ENCODE results near the gene GUCA1A.

Gene GUCA1A

DNA sequence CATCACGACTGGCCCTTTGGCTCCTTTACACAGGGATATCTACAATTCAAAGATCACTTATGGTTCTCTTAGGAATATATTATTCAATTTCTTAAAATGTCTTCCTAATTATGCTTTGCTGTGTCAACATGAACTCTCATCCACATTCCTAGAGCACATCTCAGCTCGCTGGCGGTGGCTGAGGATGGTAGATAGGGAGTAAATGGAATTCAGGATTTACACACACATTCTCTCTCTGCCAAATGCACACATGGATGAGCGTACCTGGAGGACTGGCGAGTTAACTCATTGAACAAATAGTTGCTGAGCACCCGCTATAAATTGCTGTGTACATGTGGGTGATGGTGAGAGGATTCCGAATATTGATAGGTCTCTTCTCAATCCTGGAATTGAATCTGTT lies 49.3 kb downstream of the GUCA1A start:
- TF ChIP-seq, protein P1, sequence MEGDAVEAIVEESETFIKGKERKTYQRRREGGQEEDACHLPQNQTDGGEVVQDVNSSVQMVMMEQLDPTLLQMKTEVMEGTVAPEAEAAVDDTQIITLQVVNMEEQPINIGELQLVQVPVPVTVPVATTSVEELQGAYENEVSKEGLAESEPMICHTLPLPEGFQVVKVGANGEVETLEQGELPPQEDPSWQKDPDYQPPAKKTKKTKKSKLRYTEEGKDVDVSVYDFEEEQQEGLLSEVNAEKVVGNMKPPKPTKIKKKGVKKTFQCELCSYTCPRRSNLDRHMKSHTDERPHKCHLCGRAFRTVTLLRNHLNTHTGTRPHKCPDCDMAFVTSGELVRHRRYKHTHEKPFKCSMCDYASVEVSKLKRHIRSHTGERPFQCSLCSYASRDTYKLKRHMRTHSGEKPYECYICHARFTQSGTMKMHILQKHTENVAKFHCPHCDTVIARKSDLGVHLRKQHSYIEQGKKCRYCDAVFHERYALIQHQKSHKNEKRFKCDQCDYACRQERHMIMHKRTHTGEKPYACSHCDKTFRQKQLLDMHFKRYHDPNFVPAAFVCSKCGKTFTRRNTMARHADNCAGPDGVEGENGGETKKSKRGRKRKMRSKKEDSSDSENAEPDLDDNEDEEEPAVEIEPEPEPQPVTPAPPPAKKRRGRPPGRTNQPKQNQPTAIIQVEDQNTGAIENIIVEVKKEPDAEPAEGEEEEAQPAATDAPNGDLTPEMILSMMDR (conservative IDR thresholded peaks at IDR 0.05; ENCODE audit: low read length), result no peak
- TF ChIP-seq EZH2phosphoT487 (IDR thresholded peaks at IDR 0.05; ENCODE audit: borderline replicate concordance), result no peak
- Histone ChIP-seq H4K20me1 (ENCODE audit: insufficient read depth, low read length, poor library complexity, severe bottlenecking) (no peaks in the 10 kb centered on the region), H2AFZ (ENCODE audit: low read length) (no peak overlapping the region), H3K4me1 (ENCODE audit: insufficient read depth, low read length, poor library complexity, severe bottlenecking) (no peaks in the 10 kb centered on the region), H3K9me3 (ENCODE audit: insufficient read depth, low read depth, low read length) (no peaks in the 10 kb centered on the region), H3K36me3 (ENCODE audit: insufficient read depth, low read length) (peaks cover 3% of the 10 kb centered on the region; the same call in 1 of the 2 replicates), H3K4me3 (ENCODE audit: low read length, poor library complexity, severe bottlenecking) (no peak overlapping the region), H3K9me2 (replicated peaks; ENCODE audit: low read depth, low read length) (no peaks in the 10 kb centered on the region), H3K9ac (ENCODE audit: low read depth, low read length, poor library complexity, severe bottlenecking) (no peak overlapping the region), H3K4me2 (ENCODE audit: low read depth, low read length, poor library complexity, severe bottlenecking) (no peak overlapping the region), H3K27me3 (ENCODE audit: insufficient read depth, low read length, poor library complexity, severe bottlenecking) (no peaks in the 10 kb centered on the region), H3F3A (ENCODE audit: low read depth) (no peaks in the 10 kb centered on the region), H3K79me2 (ENCODE audit: insufficient read depth, low read length) (peaks cover 1% of the 10 kb centered on the region)

DNA sequence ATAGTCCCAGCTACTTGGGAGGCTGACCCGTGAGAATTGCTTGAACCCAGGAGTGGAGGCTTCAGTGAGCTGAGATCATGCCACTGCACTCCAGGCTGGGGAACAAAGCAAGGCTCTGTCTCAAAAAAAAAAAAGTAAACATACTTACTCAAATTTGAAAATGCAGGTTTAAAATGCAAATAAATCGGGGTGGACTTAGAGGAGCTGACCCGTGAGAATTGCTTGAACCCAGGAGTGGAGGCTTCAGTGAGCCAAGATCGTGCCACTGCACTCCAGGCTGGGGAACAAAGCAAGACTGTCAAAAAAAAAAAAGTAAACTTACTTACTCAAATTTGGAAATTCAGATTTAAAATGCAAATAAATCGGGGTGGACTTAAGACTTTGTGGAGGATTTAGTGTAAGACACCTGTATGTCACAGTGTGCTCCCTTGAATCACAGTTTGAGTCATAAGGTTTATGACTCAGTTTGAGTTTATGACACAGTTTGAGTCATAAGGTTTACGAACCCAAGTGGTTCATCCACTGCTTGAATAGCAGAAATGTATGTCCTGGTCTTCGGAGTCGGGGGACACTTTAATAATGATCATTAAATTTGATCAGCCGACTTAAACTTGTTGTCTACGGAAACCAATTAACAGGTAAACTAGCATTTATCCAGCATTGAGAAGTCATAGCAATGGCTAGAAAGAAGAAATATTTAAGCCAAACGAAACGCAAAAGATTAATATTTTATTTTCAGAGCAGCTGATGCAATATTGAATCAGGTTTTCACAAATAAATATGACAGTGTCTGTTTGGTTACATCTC lies 51.3 kb downstream of the GUCA1A start:
- Histone ChIP-seq H3K4me2 (ENCODE audit: low read depth, low read length, poor library complexity, severe bottlenecking) (no peak overlapping the region), H2AFZ (ENCODE audit: low read length) (no peak overlapping the region), H3K9ac (ENCODE audit: low read depth, low read length, poor library complexity, severe bottlenecking) (no peak overlapping the region), H3K36me3 (ENCODE audit: insufficient read depth, low read length) (peaks cover 9% of the 10 kb centered on the region; the same call in 1 of the 2 replicates), H3K4me1 (ENCODE audit: insufficient read depth, low read length, poor library complexity, severe bottlenecking) (no peaks in the 10 kb centered on the region), H3K27me3 (ENCODE audit: insufficient read depth, low read length, poor library complexity, severe bottlenecking) (no peaks in the 10 kb centered on the region), H4K20me1 (ENCODE audit: insufficient read depth, low read length, poor library complexity, severe bottlenecking) (no peaks in the 10 kb centered on the region), H3K9me2 (replicated peaks; ENCODE audit: low read depth, low read length) (no peaks in the 10 kb centered on the region), H3K79me2 (ENCODE audit: insufficient read depth, low read length) (no peaks in the 10 kb centered on the region), H3K9me3 (ENCODE audit: insufficient read depth, low read depth, low read length) (no peaks in the 10 kb centered on the region), H3K4me3 (ENCODE audit: low read length, poor library complexity, severe bottlenecking) (no peak overlapping the region), H3F3A (ENCODE audit: low read depth) (no peaks in the 10 kb centered on the region)
- TF ChIP-seq, protein P1 (conservative IDR thresholded peaks at IDR 0.05; ENCODE audit: low read length), result no peak
- no peak for TF ChIP-seq EZH2phosphoT487 (IDR thresholded peaks at IDR 0.05; ENCODE audit: borderline replicate concordance)

DNA sequence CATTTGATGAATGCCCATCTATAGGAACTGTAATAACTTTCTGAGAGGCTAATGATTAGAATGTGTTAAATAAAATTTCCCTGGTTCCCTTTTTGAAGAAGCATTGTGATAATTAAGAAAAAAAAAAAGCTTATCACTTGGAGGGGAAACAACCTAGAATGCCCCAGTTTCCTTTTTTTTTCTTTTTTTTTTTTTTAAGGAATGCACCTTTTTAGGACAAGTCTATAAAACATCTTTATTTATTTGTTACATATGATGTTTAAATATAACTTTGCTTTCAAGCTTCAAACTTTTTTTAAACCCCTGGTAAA lies 51.8 kb downstream of the GUCA1A start:
- Histone ChIP-seq H3K4me1 (ENCODE audit: insufficient read depth, low read length, poor library complexity, severe bottlenecking) (no peaks in the 10 kb centered on the region), H2AFZ (ENCODE audit: low read length) (no peak overlapping the region), H3F3A (ENCODE audit: low read depth) (no peaks in the 10 kb centered on the region), H3K27me3 (ENCODE audit: insufficient read depth, low read length, poor library complexity, severe bottlenecking) (no peaks in the 10 kb centered on the region), H4K20me1 (ENCODE audit: insufficient read depth, low read length, poor library complexity, severe bottlenecking) (no peaks in the 10 kb centered on the region), H3K36me3 (ENCODE audit: insufficient read depth, low read length) (peaks cover 9% of the 10 kb centered on the region; the same call in 1 of the 2 replicates), H3K79me2 (ENCODE audit: insufficient read depth, low read length) (no peaks in the 10 kb centered on the region), H3K9me2 (replicated peaks; ENCODE audit: low read depth, low read length) (no peaks in the 10 kb centered on the region), H3K4me2 (ENCODE audit: low read depth, low read length, poor library complexity, severe bottlenecking) (no peak overlapping the region), H3K9ac (ENCODE audit: low read depth, low read length, poor library complexity, severe bottlenecking) (no peak overlapping the region), H3K9me3 (ENCODE audit: insufficient read depth, low read depth, low read length) (no peaks in the 10 kb centered on the region), H3K4me3 (ENCODE audit: low read length, poor library complexity, severe bottlenecking) (no peak overlapping the region)
- TF ChIP-seq, protein P1 (conservative IDR thresholded peaks at IDR 0.05; ENCODE audit: low read length), result no peak
- no peak for TF ChIP-seq EZH2phosphoT487 (IDR thresholded peaks at IDR 0.05; ENCODE audit: borderline replicate concordance)
